ENCODE data around the gene RYR1. TPM values are rescaled to one million over a fixed set of nuclear protein-coding genes. Genes with fewer than 3 reads are reported as not detected.

The RYR1 gene
- total and polyA plus RNA-seq, 2 of the 13 experiments (the other 11 are each of a cell fraction or from before 2014, with no cell fraction given), result 0.03 TPM; not detected in 1

- Histone ChIP-seq H3K27me3 (ENCODE audit: control insufficient read depth in 1 of 2, insufficient read depth in 2 of 2, low read length in 2 of 2) (peaks cover 0 to 1% of the 10 kb centered on the region in 2 experiments; a peak in 3 of 5 replicates), H3K4me1 (ENCODE audit: insufficient read depth, low read length) (peaks cover 8% of the 10 kb centered on the region), H3K9me3 (ENCODE audit: low read length) (no peaks in the 10 kb centered on the region), H3K4me2 (ENCODE audit: low read depth, low read length) (no peak overlapping the region), H4K20me1 (ENCODE audit: insufficient read depth, low read length) (no peaks in the 10 kb centered on the region), H3K9ac (ENCODE audit: insufficient read depth, low read depth, low read length) (no peak overlapping the region), H3K79me2 (ENCODE audit: insufficient read depth, low read length) (no peaks in the 10 kb centered on the region), H2AFZ (ENCODE audit: low read length) (no peak overlapping the region), H3K4me3 (replicated peaks in 1 of 3; ENCODE audit: insufficient read depth in 1 of 3, low read depth in 2 of 3, low read length in 3 of 3) (no peak overlapping the region), H3K36me3 (replicated peaks in 1 of 2; ENCODE audit: control insufficient read depth in 1 of 2, insufficient read depth in 2 of 2, low read length in 2 of 2) (no peaks in the 10 kb centered on the region), H3K27ac (ENCODE audit: extremely low read length, insufficient read depth, low read length) (no peak overlapping the region)
- no TSS peak for BruUV-seq (replicated peaks)
- WGBS (ENCODE audit: low lambda C conversion rate), result 61% methylated on average over 2 of the region's 21 CpGs
- no peak for ATAC-seq
- CTCF ChIA-PET (ENCODE audit: low intra/inter-chr PET ratio, low total read pairs), result no interaction called here
- in situ Hi-C loops (cut with HindIII; ENCODE audit: extremely low pct_ligation_motif_present, low pct_unique_long_range_greater_than_20kb) (no loop called here), intact Hi-C loops (cut with micrococcal nuclease; ENCODE audit: unreplicated experiment) (no loop called here)
- POLR2A ChIA-PET, result no interaction called here
- no peak for DNase-seq (ENCODE audit: low spot score)
- FAIRE-seq, result no peak
- TF ChIP-seq RFX3 (CRISPR knock-in tag; IDR thresholded peaks at IDR 0.05) (no peak), HINFP (CRISPR knock-in tag; IDR thresholded peaks at IDR 0.05; ENCODE audit: low read depth) (no peak), ZNF710 (CRISPR knock-in tag; IDR thresholded peaks at IDR 0.05; ENCODE audit: borderline replicate concordance) (no peak), DPF2 (CRISPR knock-in tag; IDR thresholded peaks at IDR 0.05; ENCODE audit: borderline replicate concordance, low read depth) (no peak), DDIT3 (CRISPR knock-in tag; IDR thresholded peaks at IDR 0.05) (no peak), SIX1 (CRISPR knock-in tag; IDR thresholded peaks at IDR 0.05; ENCODE audit: borderline replicate concordance) (no peak), TBP (CRISPR knock-in tag; IDR thresholded peaks at IDR 0.05) (no peak), CTCF (CRISPR knock-in tag; IDR thresholded peaks at IDR 0.05) (no peak), ZSCAN21 (CRISPR knock-in tag; IDR thresholded peaks at IDR 0.05; ENCODE audit: borderline replicate concordance) (no peak), KDM1A (CRISPR knock-in tag; IDR thresholded peaks at IDR 0.05) (no peak), ZFYVE20 (CRISPR knock-in tag; IDR thresholded peaks at IDR 0.05; ENCODE audit: borderline replicate concordance, low read depth) (no peak), ZNF800 (CRISPR knock-in tag; IDR thresholded peaks at IDR 0.05) (no peak), SNAPC5 (CRISPR knock-in tag; IDR thresholded peaks at IDR 0.05; ENCODE audit: borderline replicate concordance) (no peak), BCLAF1 (IDR thresholded peaks at IDR 0.05) (no peak)
Observed at GRCh38 chr19:38517321-38517720, 83.8 kb downstream of the RYR1 start.
